ENCODE data around the gene FYN.

Gene FYN

DNA sequence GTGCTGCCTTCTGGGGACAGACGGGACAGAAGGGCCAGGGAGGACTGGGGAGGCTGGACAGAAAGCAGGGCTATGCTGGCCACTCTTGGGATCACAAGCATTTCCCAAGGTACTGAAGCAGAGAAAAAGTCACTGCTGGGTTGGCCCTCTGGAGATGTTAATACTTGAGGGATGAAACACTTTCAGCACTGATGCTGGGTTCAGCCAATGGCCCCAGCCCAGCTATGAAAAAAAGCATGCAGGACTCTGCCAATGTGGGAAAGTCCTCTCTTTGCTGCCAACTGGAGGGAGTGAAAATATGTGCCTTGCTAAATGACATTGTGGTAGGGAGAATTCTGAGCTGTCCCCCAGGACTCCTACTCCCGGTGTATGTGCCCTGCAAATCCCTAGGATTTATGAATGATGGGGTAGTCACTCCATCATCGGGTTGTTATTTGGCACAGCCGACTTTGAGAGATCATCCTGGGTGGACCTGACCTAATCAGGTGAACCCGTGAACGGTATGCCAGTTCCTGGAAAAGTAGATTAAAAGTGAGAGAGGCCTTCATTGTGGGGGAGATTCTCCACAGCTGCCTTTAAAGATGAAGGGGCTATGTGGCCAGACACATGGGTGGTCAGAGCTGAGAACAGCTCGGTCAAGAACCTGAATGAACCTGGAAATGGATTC, 147.7 kb downstream of the FYN start:
- TF ChIP-seq, protein P1, sequence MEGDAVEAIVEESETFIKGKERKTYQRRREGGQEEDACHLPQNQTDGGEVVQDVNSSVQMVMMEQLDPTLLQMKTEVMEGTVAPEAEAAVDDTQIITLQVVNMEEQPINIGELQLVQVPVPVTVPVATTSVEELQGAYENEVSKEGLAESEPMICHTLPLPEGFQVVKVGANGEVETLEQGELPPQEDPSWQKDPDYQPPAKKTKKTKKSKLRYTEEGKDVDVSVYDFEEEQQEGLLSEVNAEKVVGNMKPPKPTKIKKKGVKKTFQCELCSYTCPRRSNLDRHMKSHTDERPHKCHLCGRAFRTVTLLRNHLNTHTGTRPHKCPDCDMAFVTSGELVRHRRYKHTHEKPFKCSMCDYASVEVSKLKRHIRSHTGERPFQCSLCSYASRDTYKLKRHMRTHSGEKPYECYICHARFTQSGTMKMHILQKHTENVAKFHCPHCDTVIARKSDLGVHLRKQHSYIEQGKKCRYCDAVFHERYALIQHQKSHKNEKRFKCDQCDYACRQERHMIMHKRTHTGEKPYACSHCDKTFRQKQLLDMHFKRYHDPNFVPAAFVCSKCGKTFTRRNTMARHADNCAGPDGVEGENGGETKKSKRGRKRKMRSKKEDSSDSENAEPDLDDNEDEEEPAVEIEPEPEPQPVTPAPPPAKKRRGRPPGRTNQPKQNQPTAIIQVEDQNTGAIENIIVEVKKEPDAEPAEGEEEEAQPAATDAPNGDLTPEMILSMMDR (IDR thresholded peaks at IDR 0.05; ENCODE audit: insufficient read depth, low read length, poor library complexity, severe bottlenecking), result no peak
- no peak for TF ChIP-seq EZH2phosphoT487 (conservative IDR thresholded peaks at IDR 0.05; ENCODE audit: low read length)
- Histone ChIP-seq H3K36me3 (ENCODE audit: low read length) (no peaks in the 10 kb centered on the region), H4K20me1 (ENCODE audit: low read depth, low read length) (no peaks in the 10 kb centered on the region), H3K9ac (ENCODE audit: low read length) (no peak overlapping the region), H3K4me3 (ENCODE audit: insufficient read depth, low read length, poor library complexity, severe bottlenecking) (no peak overlapping the region), H3F3A (ENCODE audit: insufficient read depth) (no peaks in the 10 kb centered on the region), H3K9me3 (ENCODE audit: insufficient read depth, low read length) (no peaks in the 10 kb centered on the region), H3K27ac (ENCODE audit: low read depth, low read length) (no peak overlapping the region), H2AFZ (ENCODE audit: low read depth, low read length, severe bottlenecking) (no peak overlapping the region), H3K9me2 (replicated peaks; ENCODE audit: insufficient read depth, low read length) (no peaks in the 10 kb centered on the region), H3K4me2 (ENCODE audit: low read depth, low read length, poor library complexity, severe bottlenecking) (no peak overlapping the region), H3K79me2 (ENCODE audit: insufficient read depth, low read length) (no peaks in the 10 kb centered on the region), H3K27me3 (ENCODE audit: low read length) (no peaks in the 10 kb centered on the region)

DNA sequence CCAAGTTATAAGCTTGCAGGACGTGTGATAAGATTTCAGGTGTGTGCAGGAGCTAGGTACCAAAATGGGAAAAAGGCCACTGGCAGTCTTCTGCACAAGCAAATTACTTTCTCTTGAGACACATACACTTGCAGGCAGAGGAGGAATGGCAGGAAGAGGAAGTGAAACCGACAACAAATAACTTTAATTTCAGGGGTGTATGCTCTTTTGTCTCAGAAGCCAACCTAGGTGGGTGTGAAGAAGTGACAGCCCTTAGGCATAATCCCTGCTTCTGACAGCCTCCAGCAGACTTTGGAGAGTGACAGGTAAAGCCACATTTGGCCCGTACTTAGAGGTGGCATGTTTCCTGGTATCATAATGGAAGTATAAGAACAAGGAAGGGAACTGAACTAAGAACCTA, 148.7 kb downstream of the FYN start:
- H3K36me3 ChIP-seq (ENCODE audit: low read length), result no peaks in the 10 kb centered on the region
- no peak overlapping the region for H3K27ac ChIP-seq (ENCODE audit: low read depth, low read length)
- H2AFZ ChIP-seq (ENCODE audit: low read depth, low read length, severe bottlenecking), result no peak overlapping the region
- H3K9me2 ChIP-seq (replicated peaks; ENCODE audit: insufficient read depth, low read length), result no peaks in the 10 kb centered on the region
- no peaks in the 10 kb centered on the region for H3K27me3 ChIP-seq (ENCODE audit: low read length)
- H3K9me3 ChIP-seq (ENCODE audit: insufficient read depth, low read length), result no peaks in the 10 kb centered on the region
- H3K4me3 ChIP-seq (ENCODE audit: insufficient read depth, low read length, poor library complexity, severe bottlenecking), result no peak overlapping the region
- H4K20me1 ChIP-seq (ENCODE audit: low read depth, low read length), result no peaks in the 10 kb centered on the region
- H3K4me2 ChIP-seq (ENCODE audit: low read depth, low read length, poor library complexity, severe bottlenecking), result no peak overlapping the region
- TF ChIP-seq, protein P1 (IDR thresholded peaks at IDR 0.05; ENCODE audit: insufficient read depth, low read length, poor library complexity, severe bottlenecking), result no peak
- TF ChIP-seq EZH2phosphoT487 (conservative IDR thresholded peaks at IDR 0.05; ENCODE audit: low read length), result no peak
- H3K9ac ChIP-seq (ENCODE audit: low read length), result no peak overlapping the region
- H3F3A ChIP-seq (ENCODE audit: insufficient read depth), result no peaks in the 10 kb centered on the region
- H3K79me2 ChIP-seq (ENCODE audit: insufficient read depth, low read length), result no peaks in the 10 kb centered on the region

DNA sequence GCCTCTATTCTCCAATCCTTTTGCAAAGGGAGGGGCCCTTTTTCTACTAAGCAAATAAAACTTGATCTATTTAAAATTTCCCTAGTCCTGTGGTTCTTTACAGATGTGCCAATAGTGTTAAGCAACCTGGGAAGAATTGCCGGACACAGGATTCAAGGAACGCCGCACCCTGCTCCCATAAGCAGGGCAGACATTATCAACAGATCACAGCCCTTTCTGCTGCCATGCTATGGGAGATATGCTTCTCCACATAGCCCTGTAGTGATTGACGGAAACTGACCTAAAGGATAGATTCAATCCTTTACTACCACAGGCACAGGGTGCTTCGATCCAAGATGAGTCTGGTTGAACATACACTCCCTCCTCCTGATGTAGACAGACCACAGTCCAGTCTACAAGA, 149.2 kb downstream of the FYN start:
- Histone ChIP-seq H3K4me3 (ENCODE audit: insufficient read depth, low read length, poor library complexity, severe bottlenecking) (no peak overlapping the region), H3K79me2 (ENCODE audit: insufficient read depth, low read length) (no peaks in the 10 kb centered on the region), H3K9ac (ENCODE audit: low read length) (no peak overlapping the region), H2AFZ (ENCODE audit: low read depth, low read length, severe bottlenecking) (no peak overlapping the region), H3K27ac (ENCODE audit: low read depth, low read length) (no peak overlapping the region), H4K20me1 (ENCODE audit: low read depth, low read length) (no peaks in the 10 kb centered on the region), H3K4me2 (ENCODE audit: low read depth, low read length, poor library complexity, severe bottlenecking) (no peak overlapping the region), H3F3A (ENCODE audit: insufficient read depth) (no peaks in the 10 kb centered on the region), H3K9me3 (ENCODE audit: insufficient read depth, low read length) (no peaks in the 10 kb centered on the region), H3K9me2 (replicated peaks; ENCODE audit: insufficient read depth, low read length) (no peaks in the 10 kb centered on the region), H3K36me3 (ENCODE audit: low read length) (no peaks in the 10 kb centered on the region), H3K27me3 (ENCODE audit: low read length) (no peaks in the 10 kb centered on the region)
- TF ChIP-seq EZH2phosphoT487 (conservative IDR thresholded peaks at IDR 0.05; ENCODE audit: low read length), result no peak
- TF ChIP-seq, protein P1 (IDR thresholded peaks at IDR 0.05; ENCODE audit: insufficient read depth, low read length, poor library complexity, severe bottlenecking), result no peak

Measured in SU-DHL-6 (cell line).